Spleen (tissue), 11 donors: Measurements from ENCODE around the gene RNASE1. TPM values are rescaled to one million over a fixed set of nuclear protein-coding genes. Genes with fewer than 3 reads are reported as not detected.

ENCODE experiments used
- DNase-seq: peaks from one replicate; pipeline ENCODE4 v3.0.0-alpha.2; 2020
- H3K27ac ChIP-seq, 8 donors: fragments of 200-600 bp; sonication (generic) in 7 of 8; 1 replicate in 4 of 8; 2 replicates in 4 of 8; pipeline versions ENCODE4 v1.5.0 to v1.8.0; 2016 to 2021; ENCODE audit warnings: inconsistent platforms in 4 of 8, mild to moderate bottlenecking in 4 of 8, moderate library complexity in 1 of 8
- H3K27me3 ChIP-seq, 7 donors: fragments of 200-600 bp; sonication (generic) in 6 of 7; replicated peaks in 1 of 7; 1 replicate in 4 of 7; 2 replicates in 3 of 7; pipeline versions ENCODE4 v1.5.0 to v1.8.0; 2016 to 2021; ENCODE audit warnings: inconsistent platforms in 3 of 7, mild to moderate bottlenecking in 1 of 7
- H3K36me3 ChIP-seq, 6 donors: fragments of 200-600 bp; sonication (generic) in 5 of 6; 1 replicate in 4 of 6; 2 replicates in 2 of 6; pipeline versions ENCODE4 v1.5.0 to v1.8.0; 2016 to 2021; ENCODE audit warnings: inconsistent platforms in 2 of 6
- H3K4me1 ChIP-seq, 6 donors: fragments of 200-600 bp; sonication (generic) in 5 of 6; 1 replicate in 3 of 6; 2 replicates in 3 of 6; pipeline versions ENCODE4 v1.5.0 to v1.8.0; 2016 to 2021; ENCODE audit warnings: inconsistent platforms in 3 of 6
- H3K4me3 ChIP-seq, 8 donors: fragments of 200-600 bp; sonication (generic) in 7 of 8; 1 replicate in 4 of 8; 2 replicates in 4 of 8; pipeline versions ENCODE4 v1.5.0 to v1.8.0; 2016 to 2021; ENCODE audit warnings: inconsistent platforms in 4 of 8, mild to moderate bottlenecking in 4 of 8, moderate library complexity in 2 of 8
- H3K9me3 ChIP-seq, 8 donors: fragments of 200-600 bp; sonication (generic) in 7 of 8; 1 replicate in 4 of 8; 2 replicates in 4 of 8; pipeline versions ENCODE4 v1.5.0 to v1.8.0; 2016 to 2021; ENCODE audit warnings: inconsistent platforms in 4 of 8
- POLR2A ChIP-seq, 3 donors: fragments of 450-650 bp; IDR thresholded peaks; one replicate each; pipeline ENCODE4 v1.5.1; 2017; ENCODE audit warnings: antibody characterized with exemption in 3 of 3, mild to moderate bottlenecking in 1 of 3
- POLR2AphosphoS5 ChIP-seq, 3 donors: sonication (generic); formaldehyde crosslinking; IDR thresholded peaks; one replicate each; pipeline ENCODE4 v1.5.1; 2017; ENCODE audit warnings: antibody characterized with exemption in 3 of 3
- WGBS, 5 donors: extraction: QIAGEN DNeasy Blood & Tissue Kit in 3 of 5; methylation state at CpG; one replicate each; pipeline versions ENCODE4 v1.1.5 to v1.1.7; 2013 to 2018; 5-methylcytosine and 5-hydroxymethylcytosine counted together
- intact Hi-C: fragments of 100-400 bp; cut with DNase I; formaldehyde crosslinking; loops from one replicate; pipeline ENCODE4 v1.15.0; 2023; ENCODE audit warnings: low total_unique reads
- polyA plus RNA-seq, 3 donors: library from polyadenylated mRNA; stranded (reverse); fragments of 200-250 nt; gene quantifications; one replicate each; pipeline ENCODE4 v1.2.1, GENCODE V29; 2013
- total RNA-seq, 7 donors: library from RNA; depleted of rRNA in 3 of 7; stranded (reverse); fragments of >200 nt in 3 of 7; fragmentation: NEBNext Ultra II Directional in 4 of 7; extraction: Animal tissue kit (Norgen Biotek cat#: 25700) in 4 of 7; gene quantifications; one replicate each; pipeline versions ENCODE4 v1.1.0 to v1.2.1, GENCODE V29; 2016 to 2021
- TF ChIP-seq, protein P1 (sequence below), 11 experiments: fragments of 200-600 bp in 7 of 11; fragments of 450-650 bp in 4 of 11; sonication (generic) in 4 of 11; IDR thresholded peaks in 8 of 11; conservative IDR thresholded peaks in 3 of 11; 1 replicate in 7 of 11; 2 replicates in 4 of 11; pipeline versions ENCODE4 v1.4.0 to v1.8.0; 2016 to 2021; ENCODE audit warnings: antibody characterized with exemption in 11 of 11, inconsistent platforms in 4 of 11, mild to moderate bottlenecking in 1 of 11
- donor health status: healthy with polysubstance abuse.
- donor health status: DM: no; HTN: no; CAD: no; lungs with moderate emphysema.
- donor health status: DM: no; HTN: no; CAD: no.
- donor health status: Bipolar disorder and iron deficiency.
- donor health status: healthy.
- donor health status: DM: no; HTN: no; CAD: no.
- donor health status: DM: yes; HTN: yes; CAD: no.

Gene RNASE1
- total and polyA plus RNA-seq, 10 donors: 61.9 to 497 (median 276) TPM

DNA sequence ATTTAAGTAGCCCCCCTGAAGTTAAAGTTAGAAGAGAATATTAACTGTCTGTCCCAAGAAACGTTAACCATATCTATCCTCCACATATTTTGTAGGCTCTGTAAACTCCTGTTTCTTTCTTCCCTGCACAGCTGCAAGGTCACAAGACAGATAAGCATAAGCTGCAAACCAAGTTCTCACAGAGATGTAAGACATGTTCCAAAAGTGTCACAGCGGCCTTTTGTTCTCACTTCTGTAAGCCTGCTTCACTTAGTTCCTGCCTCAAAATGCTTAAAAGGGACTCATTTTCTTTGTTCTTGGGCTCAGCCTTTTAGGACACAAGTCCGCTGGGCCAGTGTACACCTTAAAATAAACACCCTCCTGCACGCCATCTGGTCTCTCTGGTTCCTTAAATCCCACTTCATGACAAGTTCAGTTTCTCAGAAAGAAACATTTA lies 3.2 kb downstream of the RNASE1 start:
- 22 to 34% (median 25%) methylated on average over 4 of the region's 4 CpGs for WGBS, 5 donors
- intact Hi-C loops: no loop called here
- Histone ChIP-seq H3K4me3 (peak overlapping the region in 5 of 8 donors; percentile 14 to 71 (median 53)), H3K27ac (peak overlapping the region; percentile 17 to 87 (median 82)), H3K4me1 (peaks cover 0 to 74% (median 36%) of the 10 kb centered on the region in 6 donors), H3K27me3 (no peaks in the 10 kb centered on the region), H3K9me3 (no peaks in the 10 kb centered on the region), H3K36me3 (no peaks in the 10 kb centered on the region)
- TF ChIP-seq POLR2A (IDR thresholded peaks at IDR 0.05) (no peak), POLR2AphosphoS5 (IDR thresholded peaks at IDR 0.05) (no peak)
- TF ChIP-seq, protein P1, sequence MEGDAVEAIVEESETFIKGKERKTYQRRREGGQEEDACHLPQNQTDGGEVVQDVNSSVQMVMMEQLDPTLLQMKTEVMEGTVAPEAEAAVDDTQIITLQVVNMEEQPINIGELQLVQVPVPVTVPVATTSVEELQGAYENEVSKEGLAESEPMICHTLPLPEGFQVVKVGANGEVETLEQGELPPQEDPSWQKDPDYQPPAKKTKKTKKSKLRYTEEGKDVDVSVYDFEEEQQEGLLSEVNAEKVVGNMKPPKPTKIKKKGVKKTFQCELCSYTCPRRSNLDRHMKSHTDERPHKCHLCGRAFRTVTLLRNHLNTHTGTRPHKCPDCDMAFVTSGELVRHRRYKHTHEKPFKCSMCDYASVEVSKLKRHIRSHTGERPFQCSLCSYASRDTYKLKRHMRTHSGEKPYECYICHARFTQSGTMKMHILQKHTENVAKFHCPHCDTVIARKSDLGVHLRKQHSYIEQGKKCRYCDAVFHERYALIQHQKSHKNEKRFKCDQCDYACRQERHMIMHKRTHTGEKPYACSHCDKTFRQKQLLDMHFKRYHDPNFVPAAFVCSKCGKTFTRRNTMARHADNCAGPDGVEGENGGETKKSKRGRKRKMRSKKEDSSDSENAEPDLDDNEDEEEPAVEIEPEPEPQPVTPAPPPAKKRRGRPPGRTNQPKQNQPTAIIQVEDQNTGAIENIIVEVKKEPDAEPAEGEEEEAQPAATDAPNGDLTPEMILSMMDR (IDR thresholded peaks at IDR 0.05 in 8 of 11, conservative IDR thresholded peaks at IDR 0.05 in 3 of 11): no peak
- DNase-seq: no peak

GRCh38 chr14:20798932-20799331 lies 3.7 kb downstream of the RNASE1 start:
- no peak for TF ChIP-seq POLR2AphosphoS5 (IDR thresholded peaks at IDR 0.05)
- TF ChIP-seq POLR2A (IDR thresholded peaks at IDR 0.05): no peak
- TF ChIP-seq, protein P1 (IDR thresholded peaks at IDR 0.05 in 8 of 11, conservative IDR thresholded peaks at IDR 0.05 in 3 of 11): no peak
- intact Hi-C loops: no loop called here
- no peak for DNase-seq
- Histone ChIP-seq H3K36me3 (no peaks in the 10 kb centered on the region), H3K27ac (peak overlapping the region; percentile 28 to 87 (median 82)), H3K9me3 (no peaks in the 10 kb centered on the region), H3K4me3 (peak overlapping the region in 2 of 8 donors; percentile 14 to 71), H3K27me3 (no peaks in the 10 kb centered on the region), H3K4me1 (peaks cover 0 to 79% (median 36%) of the 10 kb centered on the region in 6 donors)
- WGBS, 5 donors: 74 to 86% (median 78%) methylated on average over 6 of the region's 6 CpGs

DNA sequence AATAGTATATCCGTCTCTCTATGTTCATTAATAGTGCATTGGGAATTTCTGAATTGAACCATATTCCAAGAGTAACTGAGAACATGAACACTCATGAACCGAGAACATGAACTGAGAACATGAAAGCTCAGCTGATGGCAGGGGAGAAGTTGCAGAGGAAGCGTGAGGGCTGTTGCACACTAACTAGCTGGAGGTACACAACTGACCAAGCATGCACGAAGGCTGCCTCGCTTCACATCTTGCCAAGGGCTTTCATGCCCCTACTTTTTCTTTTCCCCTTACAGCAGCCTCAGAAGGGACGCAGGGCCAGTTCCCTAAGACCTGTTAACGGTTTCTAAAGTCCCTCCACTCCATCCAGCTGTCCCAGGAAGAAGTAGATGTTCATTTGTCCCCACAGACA lies 4.3 kb downstream of the RNASE1 start:
- DNase-seq: no peak
- WGBS, 5 donors: 50 to 57% (median 54%) methylated on average over 7 of the region's 7 CpGs
- TF ChIP-seq, protein P1 (IDR thresholded peaks at IDR 0.05 in 8 of 11, conservative IDR thresholded peaks at IDR 0.05 in 3 of 11): no peak
- TF ChIP-seq POLR2A (IDR thresholded peaks at IDR 0.05) (no peak), POLR2AphosphoS5 (IDR thresholded peaks at IDR 0.05) (peak in 2 of 3 donors; percentile 9 to 50)
- intact Hi-C loops: no loop called here
- Histone ChIP-seq H3K4me1 (peaks cover 0 to 85% (median 36%) of the 10 kb centered on the region in 6 donors), H3K27me3 (no peaks in the 10 kb centered on the region), H3K36me3 (no peaks in the 10 kb centered on the region), H3K4me3 (no peak overlapping the region), H3K27ac (peak overlapping the region in 6 of 8 donors; percentile 28 to 87 (median 84)), H3K9me3 (no peaks in the 10 kb centered on the region)

DNA sequence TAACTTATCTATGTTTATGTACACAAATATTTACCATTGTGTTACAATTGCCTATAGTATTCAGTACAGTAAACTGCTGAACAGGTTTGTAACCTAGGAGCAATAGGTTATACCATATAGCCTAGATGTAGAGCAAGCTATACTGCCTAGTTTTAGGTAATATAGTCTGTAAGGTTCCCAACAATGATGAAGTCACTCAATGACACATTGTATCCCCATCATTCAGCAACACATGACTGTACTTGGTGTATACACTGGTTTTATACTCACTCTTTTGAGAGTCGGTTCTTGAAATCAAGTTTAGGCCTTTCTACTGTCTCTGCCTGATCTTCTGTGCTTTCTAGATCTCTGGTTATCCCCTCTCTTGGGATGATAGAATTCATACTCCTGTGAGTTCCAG lies 5.5 kb downstream of the RNASE1 start:
- Histone ChIP-seq H3K36me3 (no peaks in the 10 kb centered on the region), H3K4me1 (peaks cover 0 to 83% (median 37%) of the 10 kb centered on the region in 6 donors), H3K9me3 (no peaks in the 10 kb centered on the region), H3K27me3 (no peaks in the 10 kb centered on the region), H3K4me3 (no peak overlapping the region), H3K27ac (peak overlapping the region in 3 of 8 donors; percentile 83 to 87 (median 86))
- TF ChIP-seq, protein P1 (IDR thresholded peaks at IDR 0.05 in 8 of 11, conservative IDR thresholded peaks at IDR 0.05 in 3 of 11): no peak
- intact Hi-C loops: no loop called here
- 92 to 100% (median 94%) methylated on average over 1 of the region's 1 CpG for WGBS, 5 donors
- DNase-seq: no peak
